ENCODE data around the gene MEGF6. TPM values are rescaled to one million over a fixed set of nuclear protein-coding genes. Genes with fewer than 3 reads are reported as not detected.

MEGF6 gene
- total RNA-seq, 1 experiment from 2014 or later: 65.3 TPM

DNA sequence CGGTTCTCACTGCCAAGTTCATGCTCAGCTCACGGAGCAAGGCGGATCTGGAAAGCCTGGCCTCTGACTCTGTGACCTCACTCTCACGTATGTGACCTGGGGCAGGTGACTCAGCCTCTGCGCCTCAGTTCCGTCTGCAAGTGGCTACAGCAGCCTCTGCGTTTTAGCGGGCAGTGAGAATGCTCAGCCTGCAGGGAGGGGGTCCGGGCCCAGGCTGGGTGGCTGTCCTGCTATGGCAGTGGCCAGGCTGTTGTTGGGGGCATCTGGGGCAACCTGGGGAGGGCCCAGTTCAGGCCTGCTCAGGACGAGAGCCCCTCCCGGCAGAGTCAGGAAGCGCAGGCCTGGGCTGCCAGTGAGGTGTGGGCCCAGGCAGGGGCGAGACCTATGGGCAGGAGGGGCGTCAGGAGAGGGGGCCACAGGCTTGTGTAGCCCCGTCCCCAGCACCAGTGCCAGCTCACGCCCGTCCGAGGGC, 128.9 kb downstream of the MEGF6 start:
- Histone ChIP-seq H2AFZ (no peak overlapping the region), H3K27me3 (ENCODE audit: insufficient read depth, low read depth) (no peaks in the 10 kb centered on the region), H3K9me2 (ENCODE audit: insufficient read depth) (no peaks in the 10 kb centered on the region), H3K79me2 (ENCODE audit: low read depth) (no peaks in the 10 kb centered on the region), H4K20me1 (ENCODE audit: insufficient read depth) (0 out of 2 replicates have a peak, but pooled peaks cover 4% of the 10 kb centered on the region), H3K9me3 (ENCODE audit: insufficient read depth, low read depth) (no peaks in the 10 kb centered on the region), H3K4me3 (no peak overlapping the region), H3K4me2 (peak overlapping the region; percentile 63), H3K27ac (peak overlapping the region; percentile 70), H3F3A (ENCODE audit: insufficient read depth, low read depth) (peaks cover 39% of the 10 kb centered on the region; the same call in 1 of the 2 replicates), H3K4me1 (replicated peaks; ENCODE audit: insufficient read depth) (peaks cover 22% of the 10 kb centered on the region), H3K36me3 (ENCODE audit: low read depth) (no peaks in the 10 kb centered on the region)
- intact Hi-C loops (cut with micrococcal nuclease; ENCODE audit: unreplicated experiment): loop anchor here (2.0 kb wide), 2 partner anchors 22 to 30 kb away; no protein-coding TSS in a partner anchor
- no TSS peak for BruUV-seq (replicated peaks)
- DNase-seq: peak; percentile 82 to 90
- POLR2A ChIA-PET (ENCODE audit: unreplicated experiment): interaction anchor here (0.7 kb wide), 1 partner anchor 60 kb away, joined by 3 read pairs; no protein-coding TSS in a partner anchor
- TF ChIP-seq, protein P1, sequence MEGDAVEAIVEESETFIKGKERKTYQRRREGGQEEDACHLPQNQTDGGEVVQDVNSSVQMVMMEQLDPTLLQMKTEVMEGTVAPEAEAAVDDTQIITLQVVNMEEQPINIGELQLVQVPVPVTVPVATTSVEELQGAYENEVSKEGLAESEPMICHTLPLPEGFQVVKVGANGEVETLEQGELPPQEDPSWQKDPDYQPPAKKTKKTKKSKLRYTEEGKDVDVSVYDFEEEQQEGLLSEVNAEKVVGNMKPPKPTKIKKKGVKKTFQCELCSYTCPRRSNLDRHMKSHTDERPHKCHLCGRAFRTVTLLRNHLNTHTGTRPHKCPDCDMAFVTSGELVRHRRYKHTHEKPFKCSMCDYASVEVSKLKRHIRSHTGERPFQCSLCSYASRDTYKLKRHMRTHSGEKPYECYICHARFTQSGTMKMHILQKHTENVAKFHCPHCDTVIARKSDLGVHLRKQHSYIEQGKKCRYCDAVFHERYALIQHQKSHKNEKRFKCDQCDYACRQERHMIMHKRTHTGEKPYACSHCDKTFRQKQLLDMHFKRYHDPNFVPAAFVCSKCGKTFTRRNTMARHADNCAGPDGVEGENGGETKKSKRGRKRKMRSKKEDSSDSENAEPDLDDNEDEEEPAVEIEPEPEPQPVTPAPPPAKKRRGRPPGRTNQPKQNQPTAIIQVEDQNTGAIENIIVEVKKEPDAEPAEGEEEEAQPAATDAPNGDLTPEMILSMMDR (conservative IDR thresholded peaks at IDR 0.05): peak; percentile 54
- TF ChIP-seq EZH2 (IDR thresholded peaks at IDR 0.05; ENCODE audit: low read depth): no peak
- CTCF ChIA-PET: interaction anchor here (0.6 to 1.4 kb wide), 3 partner anchors 29 to 194 kb away, joined by 3 to 7 read pairs (median 6); no protein-coding TSS in a partner anchor

DNA sequence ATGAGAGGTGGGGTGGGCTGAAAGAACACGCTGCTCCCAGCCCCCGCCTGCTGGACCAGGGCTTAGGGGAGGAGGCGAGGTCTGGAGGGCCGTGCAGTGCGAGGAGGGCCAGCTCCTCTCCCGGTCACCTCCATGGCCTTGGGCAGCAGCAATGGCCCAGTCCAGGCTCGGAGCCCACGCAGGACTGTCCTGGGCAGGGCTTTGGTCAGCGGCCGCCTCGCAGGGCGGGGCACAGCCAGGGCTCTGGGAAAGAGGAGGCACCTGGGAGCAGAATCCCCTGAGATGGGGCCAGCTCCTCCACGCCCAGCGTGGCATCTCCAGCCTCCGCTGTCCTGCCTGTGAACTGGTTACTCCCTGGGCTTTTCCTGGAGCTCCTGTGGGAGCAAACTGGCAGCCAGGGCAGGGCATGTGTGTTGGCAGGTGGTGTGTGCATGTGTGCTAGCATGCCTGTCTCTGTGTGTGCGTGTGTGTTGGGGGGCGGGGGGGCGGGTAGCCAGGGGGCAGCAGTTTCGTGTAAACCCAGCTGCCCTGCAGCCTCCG, 129.4 kb downstream of the MEGF6 start:
- Histone ChIP-seq H3K4me2 (peak overlapping the region; percentile 63), H4K20me1 (ENCODE audit: insufficient read depth) (0 out of 2 replicates have a peak, but pooled peaks cover 4% of the 10 kb centered on the region), H3K9me2 (ENCODE audit: insufficient read depth) (no peaks in the 10 kb centered on the region), H3K4me3 (no peak overlapping the region), H3K27me3 (ENCODE audit: insufficient read depth, low read depth) (no peaks in the 10 kb centered on the region), H3K9me3 (ENCODE audit: insufficient read depth, low read depth) (no peaks in the 10 kb centered on the region), H3K79me2 (ENCODE audit: low read depth) (no peaks in the 10 kb centered on the region), H3F3A (ENCODE audit: insufficient read depth, low read depth) (peaks cover 37% of the 10 kb centered on the region; the same call in 1 of the 2 replicates), H3K27ac (peak overlapping the region; percentile 70), H3K36me3 (ENCODE audit: low read depth) (no peaks in the 10 kb centered on the region), H3K4me1 (replicated peaks; ENCODE audit: insufficient read depth) (peaks cover 22% of the 10 kb centered on the region), H2AFZ (no peak overlapping the region)
- intact Hi-C loops (cut with micrococcal nuclease; ENCODE audit: unreplicated experiment): loop anchor here (2.0 kb wide), 2 partner anchors 21 to 29 kb away; no protein-coding TSS in a partner anchor
- POLR2A ChIA-PET (ENCODE audit: unreplicated experiment): interaction anchor here (0.5 to 0.7 kb wide), 3 partner anchors 22 to 61 kb away, joined by 3 to 4 read pairs (median 3); no protein-coding TSS in a partner anchor
- peak in 1 of 2 experiments; percentile 67 for DNase-seq
- CTCF ChIA-PET: interaction anchor here (0.6 to 1.4 kb wide), 3 partner anchors 29 to 195 kb away, joined by 3 to 7 read pairs (median 6); no protein-coding TSS in a partner anchor
- TF ChIP-seq EZH2 (IDR thresholded peaks at IDR 0.05; ENCODE audit: low read depth): no peak
- TF ChIP-seq, protein P1 (conservative IDR thresholded peaks at IDR 0.05): no peak
- BruUV-seq (replicated peaks): no TSS peak

DNA sequence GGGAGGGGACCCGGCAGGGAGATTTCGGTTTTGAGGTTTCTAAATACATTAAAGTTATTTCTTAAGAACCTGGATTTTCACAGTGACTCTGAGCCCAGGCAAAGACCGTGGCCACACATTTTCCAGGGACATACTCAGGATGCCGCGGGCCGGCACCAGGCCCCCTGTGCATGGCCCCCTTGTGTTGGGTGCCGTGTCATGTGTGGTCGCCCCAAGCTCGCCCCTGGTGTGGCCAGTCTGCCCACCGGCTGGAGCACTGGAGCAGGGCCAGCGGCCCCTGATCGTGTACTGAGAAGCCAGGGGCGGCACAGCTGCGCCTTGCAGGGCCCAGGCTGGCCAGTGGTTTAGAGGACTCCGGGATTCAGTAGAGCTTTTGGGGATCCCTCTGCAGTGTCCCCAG, 130.3 kb downstream of the MEGF6 start:
- DNase-seq: no peak
- Histone ChIP-seq H3K36me3 (ENCODE audit: low read depth) (no peaks in the 10 kb centered on the region), H3K9me2 (ENCODE audit: insufficient read depth) (no peaks in the 10 kb centered on the region), H3K4me2 (peak overlapping the region; percentile 63; the same call in 1 of the 2 replicates), H3K27ac (peak overlapping the region; percentile 70), H4K20me1 (ENCODE audit: insufficient read depth) (0 out of 2 replicates have a peak, but pooled peaks cover 4% of the 10 kb centered on the region), H3K27me3 (ENCODE audit: insufficient read depth, low read depth) (no peaks in the 10 kb centered on the region), H3K4me1 (replicated peaks; ENCODE audit: insufficient read depth) (peaks cover 22% of the 10 kb centered on the region), H2AFZ (no peak overlapping the region), H3K4me3 (no peak overlapping the region), H3K79me2 (ENCODE audit: low read depth) (no peaks in the 10 kb centered on the region), H3F3A (ENCODE audit: insufficient read depth, low read depth) (peaks cover 30% of the 10 kb centered on the region; the same call in 1 of the 2 replicates), H3K9me3 (ENCODE audit: insufficient read depth, low read depth) (no peaks in the 10 kb centered on the region)
- ChIA-PET CTCF (no interaction called here), POLR2A (ENCODE audit: unreplicated experiment) (no interaction called here)
- BruUV-seq (replicated peaks): no TSS peak
- TF ChIP-seq, protein P1 (conservative IDR thresholded peaks at IDR 0.05): no peak
- no peak for TF ChIP-seq EZH2 (IDR thresholded peaks at IDR 0.05; ENCODE audit: low read depth)
- intact Hi-C loops (cut with micrococcal nuclease; ENCODE audit: unreplicated experiment): no loop called here

All from PC-9 (cell line).